ENCODE measurements around the gene C15orf39.

Gene C15orf39

GRCh38 chr15:75197062-75197630 lies 4.5 kb upstream of the C15orf39 start:
- no peaks in the 10 kb centered on the region for H3K9me3 Mint-ChIP-seq
- H3K27ac Mint-ChIP-seq, result no peak overlapping the region
- H3K4me3 Mint-ChIP-seq, result no peak overlapping the region
- H3K36me3 Mint-ChIP-seq, result no peaks in the 10 kb centered on the region
- H3K4me1 Mint-ChIP-seq, result peaks cover 8% of the 10 kb centered on the region
- DNase-seq (ENCODE audit: low spot score in 2 of 2) (no peak), ATAC-seq (ENCODE audit: low read depth) (no peak)
- peaks cover 7% of the 10 kb centered on the region for H3K27me3 Mint-ChIP-seq

GRCh38 chr15:75198560-75199356 lies 2.9 kb upstream of the C15orf39 start:
- peaks cover 16% of the 10 kb centered on the region for H3K4me1 Mint-ChIP-seq
- no peaks in the 10 kb centered on the region for H3K9me3 Mint-ChIP-seq
- H3K4me3 Mint-ChIP-seq, result no peak overlapping the region
- no peak overlapping the region for H3K27ac Mint-ChIP-seq
- H3K27me3 Mint-ChIP-seq, result peaks cover 4% of the 10 kb centered on the region
- ATAC-seq (ENCODE audit: low read depth) (no peak), DNase-seq (ENCODE audit: low spot score in 2 of 2) (no peak)
- no peaks in the 10 kb centered on the region for H3K36me3 Mint-ChIP-seq

DNA sequence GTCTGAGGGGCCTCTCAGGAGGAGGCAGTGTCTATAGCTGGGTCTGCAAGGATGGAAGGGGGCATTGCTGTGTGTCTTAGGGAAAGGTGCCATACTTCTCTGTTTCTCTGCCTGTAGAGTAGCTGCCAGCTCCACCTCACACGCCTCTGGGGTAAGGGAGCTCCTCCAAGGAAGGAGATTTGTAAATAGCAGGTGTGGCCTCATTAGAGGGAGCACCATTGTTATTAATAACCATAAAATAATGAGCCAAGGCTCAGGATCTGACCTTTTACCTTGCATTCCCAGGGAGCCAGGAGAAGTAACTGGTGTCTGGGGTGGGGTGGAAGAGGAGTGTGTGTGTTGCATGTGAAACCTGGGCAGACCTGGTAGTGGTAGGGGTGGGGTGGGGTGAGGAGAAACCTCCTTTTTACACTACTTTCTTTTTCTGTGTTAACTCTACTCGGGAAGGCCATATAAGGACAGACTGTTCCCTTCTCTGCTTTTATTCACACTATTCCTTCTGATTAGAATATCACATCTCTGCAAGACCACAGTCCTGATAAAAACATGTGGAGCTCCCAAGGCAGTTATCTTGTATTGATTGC lies 2.2 kb upstream of the C15orf39 start:
- ATAC-seq (ENCODE audit: low read depth), result no peak
- Mint-ChIP-seq H3K9me3 (no peaks in the 10 kb centered on the region), H3K36me3 (no peaks in the 10 kb centered on the region), H3K4me1 (peaks cover 23% of the 10 kb centered on the region), H3K27me3 (peaks cover 4% of the 10 kb centered on the region), H3K27ac (no peak overlapping the region), H3K4me3 (no peak overlapping the region)
- no peak for DNase-seq (ENCODE audit: low spot score in 2 of 2)

GRCh38 chr15:75200391-75200764 lies 1.3 kb upstream of the C15orf39 start:
- Mint-ChIP-seq H3K4me1 (peaks cover 28% of the 10 kb centered on the region), H3K36me3 (no peaks in the 10 kb centered on the region), H3K9me3 (no peaks in the 10 kb centered on the region), H3K27ac (no peak overlapping the region), H3K4me3 (peak overlapping the region; percentile 29), H3K27me3 (peaks cover 4% of the 10 kb centered on the region)
- DNase-seq (ENCODE audit: low spot score in 2 of 2) (no peak), ATAC-seq (ENCODE audit: low read depth) (no peak)

DNA sequence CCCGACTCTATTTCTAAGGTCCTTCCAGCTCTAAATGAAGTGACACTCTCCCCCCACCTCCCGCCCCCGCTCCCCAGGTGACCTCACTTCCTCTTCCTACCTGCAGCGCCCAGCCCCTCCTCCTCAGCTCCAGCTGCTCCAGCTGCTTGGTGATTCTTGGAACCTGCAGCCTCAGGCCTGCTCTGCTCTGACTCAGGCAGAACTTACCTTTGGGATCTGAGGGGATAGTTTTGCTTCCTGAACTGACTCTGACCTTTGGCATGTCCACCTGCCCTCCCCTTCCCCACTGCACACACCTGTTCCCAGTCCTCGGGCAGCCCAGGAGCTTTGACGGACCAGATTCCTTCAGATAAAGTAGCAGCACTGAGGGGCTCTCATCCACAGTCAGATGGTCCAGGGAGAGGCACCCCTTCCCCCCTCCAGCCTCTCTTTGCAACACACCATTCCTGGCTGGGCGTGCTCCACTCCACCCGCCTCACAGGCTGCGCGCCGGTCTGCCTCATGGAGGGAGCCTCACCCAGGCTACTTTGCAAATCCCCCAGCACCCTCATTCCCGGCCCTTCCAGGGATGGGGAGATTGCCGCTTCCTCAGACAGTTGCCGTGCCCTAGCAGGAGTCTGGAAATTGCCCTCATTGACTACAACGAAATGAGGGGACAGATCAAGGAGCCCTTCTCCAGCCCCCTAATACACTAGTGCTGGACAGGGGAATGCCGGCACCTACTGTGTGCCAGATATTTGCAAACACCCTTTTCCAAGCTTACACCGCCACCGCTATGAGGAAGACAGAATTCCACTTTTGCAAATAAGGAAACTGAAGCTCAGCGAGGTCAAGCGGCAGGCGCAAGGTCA lies 692 bp upstream of the C15orf39 start:
- Mint-ChIP-seq H3K4me1 (peaks cover 28% of the 10 kb centered on the region), H3K36me3 (no peaks in the 10 kb centered on the region), H3K27me3 (peaks cover 4% of the 10 kb centered on the region), H3K27ac (peak overlapping the region; percentile 95), H3K9me3 (no peaks in the 10 kb centered on the region), H3K4me3 (peak overlapping the region; percentile 87)
- DNase-seq (ENCODE audit: low spot score in 2 of 2) (peak; percentile 16 to 48), ATAC-seq (ENCODE audit: low read depth) (no peak)

GRCh38 chr15:75202251-75203016 lies 752 bp downstream of the C15orf39 start:
- peaks cover 5% of the 10 kb centered on the region for H3K36me3 Mint-ChIP-seq
- H3K27ac Mint-ChIP-seq, result peak overlapping the region; percentile 95
- peak overlapping the region; percentile 90 for H3K4me3 Mint-ChIP-seq
- H3K27me3 Mint-ChIP-seq, result peaks cover 1% of the 10 kb centered on the region
- H3K4me1 Mint-ChIP-seq, result peaks cover 31% of the 10 kb centered on the region
- no peaks in the 10 kb centered on the region for H3K9me3 Mint-ChIP-seq
- DNase-seq (ENCODE audit: low spot score in 2 of 2) (peak; percentile 77 to 83), ATAC-seq (ENCODE audit: low read depth) (peak; percentile 71)

DNA sequence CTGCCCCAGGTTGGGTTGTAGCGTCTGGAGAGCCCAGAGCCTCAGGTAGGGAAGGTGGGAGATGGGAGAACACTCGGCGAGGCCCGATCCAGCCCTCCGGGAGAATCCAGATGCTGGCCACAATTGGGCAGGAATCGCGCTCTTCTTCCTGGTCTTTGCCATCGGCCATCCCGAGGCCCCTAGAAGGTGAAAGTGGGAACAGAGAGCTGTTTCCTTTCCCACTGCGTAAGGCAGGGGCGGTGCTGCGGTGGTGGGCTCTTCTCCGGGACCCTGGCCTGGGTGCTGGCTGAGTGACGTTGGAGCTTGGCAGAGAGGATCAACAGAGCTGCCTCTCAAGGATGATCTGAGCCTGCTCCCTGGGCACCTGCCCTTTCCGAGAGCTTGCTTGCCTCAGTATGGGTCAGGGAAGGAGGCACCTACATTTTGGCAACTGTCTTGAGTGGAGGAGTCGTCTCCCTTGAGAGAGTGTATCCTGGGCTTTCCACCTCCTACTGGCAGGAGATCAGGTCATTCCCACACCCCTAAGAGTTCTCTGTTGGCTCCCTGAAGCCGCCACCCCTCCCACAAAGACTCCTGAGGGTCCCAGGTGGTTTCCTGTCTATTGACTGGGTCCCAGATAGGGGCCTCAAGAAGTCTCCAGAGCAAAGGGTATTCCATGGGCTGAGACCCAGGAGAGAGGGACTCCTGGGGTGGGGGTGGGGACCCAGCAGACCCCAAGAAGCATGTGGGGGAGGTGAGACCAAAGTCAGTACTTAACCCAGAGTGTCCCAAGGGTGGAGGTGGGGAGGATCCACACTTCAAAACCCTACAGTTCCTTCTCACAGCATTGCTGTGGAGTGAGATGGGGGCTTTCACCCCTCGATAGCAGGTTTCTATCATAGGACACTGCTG lies 1.6 kb downstream of the C15orf39 start:
- peak overlapping the region; percentile 95 for H3K27ac Mint-ChIP-seq
- peak overlapping the region; percentile 90 for H3K4me3 Mint-ChIP-seq
- H3K4me1 Mint-ChIP-seq, result peaks cover 31% of the 10 kb centered on the region
- H3K27me3 Mint-ChIP-seq, result peaks cover 1% of the 10 kb centered on the region
- no peak for DNase-seq (ENCODE audit: low spot score in 2 of 2)
- no peaks in the 10 kb centered on the region for H3K9me3 Mint-ChIP-seq
- peaks cover 5% of the 10 kb centered on the region for H3K36me3 Mint-ChIP-seq
- no peak for ATAC-seq (ENCODE audit: low read depth)

- H3K9me3 Mint-ChIP-seq, result no peaks in the 10 kb centered on the region
- H3K27ac Mint-ChIP-seq, result peak overlapping the region; percentile 95
- ATAC-seq (ENCODE audit: low read depth) (no peak), DNase-seq (ENCODE audit: low spot score in 2 of 2) (no peak)
- peaks cover 31% of the 10 kb centered on the region for H3K4me1 Mint-ChIP-seq
- peaks cover 1% of the 10 kb centered on the region for H3K27me3 Mint-ChIP-seq
- peaks cover 5% of the 10 kb centered on the region for H3K36me3 Mint-ChIP-seq
- H3K4me3 Mint-ChIP-seq, result peak overlapping the region; percentile 46
Observed at GRCh38 chr15:75203908-75204263, 2.2 kb downstream of the C15orf39 start.

GRCh38 chr15:75204340-75205063 lies 2.8 kb downstream of the C15orf39 start:
- peak overlapping the region; percentile 4 for H3K27ac Mint-ChIP-seq
- no peaks in the 10 kb centered on the region for H3K9me3 Mint-ChIP-seq
- H3K27me3 Mint-ChIP-seq, result peaks cover 1% of the 10 kb centered on the region
- peak; percentile 77 to 84 for DNase-seq (ENCODE audit: low spot score in 2 of 2)
- H3K4me1 Mint-ChIP-seq, result peaks cover 37% of the 10 kb centered on the region
- peak overlapping the region; percentile 39 for H3K4me3 Mint-ChIP-seq
- H3K36me3 Mint-ChIP-seq, result peaks cover 9% of the 10 kb centered on the region
- ATAC-seq (ENCODE audit: low read depth), result peak; percentile 57

GRCh38 chr15:75205064-75205395 lies 3.3 kb downstream of the C15orf39 start:
- Mint-ChIP-seq H3K27me3 (peaks cover 1% of the 10 kb centered on the region), H3K36me3 (peaks cover 11% of the 10 kb centered on the region), H3K27ac (peak overlapping the region; percentile 4), H3K4me3 (peak overlapping the region; percentile 33), H3K9me3 (no peaks in the 10 kb centered on the region), H3K4me1 (peaks cover 41% of the 10 kb centered on the region)
- ATAC-seq (ENCODE audit: low read depth), result no peak
- DNase-seq (ENCODE audit: low spot score in 2 of 2), result no peak

GRCh38 chr15:75206006-75206405 lies 4.3 kb downstream of the C15orf39 start:
- Mint-ChIP-seq H3K4me3 (no peak overlapping the region), H3K9me3 (no peaks in the 10 kb centered on the region), H3K4me1 (peaks cover 37% of the 10 kb centered on the region), H3K27ac (peak overlapping the region; percentile 42), H3K36me3 (peaks cover 12% of the 10 kb centered on the region), H3K27me3 (no peaks in the 10 kb centered on the region)
- DNase-seq (ENCODE audit: low spot score in 2 of 2) (no peak), ATAC-seq (ENCODE audit: low read depth) (no peak)

GRCh38 chr15:75206803-75207617 lies 5.3 kb downstream of the C15orf39 start:
- Mint-ChIP-seq H3K36me3 (peaks cover 15% of the 10 kb centered on the region), H3K27ac (no peak overlapping the region), H3K4me3 (no peak overlapping the region), H3K27me3 (no peaks in the 10 kb centered on the region), H3K9me3 (no peaks in the 10 kb centered on the region), H3K4me1 (peaks cover 33% of the 10 kb centered on the region)
- ATAC-seq (ENCODE audit: low read depth), result no peak
- no peak for DNase-seq (ENCODE audit: low spot score in 2 of 2)
